GM18907 (cell line): ENCODE data around the gene MARCHF2.
"Not testable (repeated sequence)": the region's sequence is repeated elsewhere in the genome, so short reads cannot be mapped to it uniquely, and the experiment has no call there.

ENCODE experiments used
- ATAC-seq: cut with Tn5 transposase; IDR thresholded peaks from one replicate; pipeline ENCODE4 v1.9.1; 2021; ENCODE audit warnings: mild to moderate bottlenecking, moderate library complexity; ENCODE audit not compliant: unreplicated experiment

MARCHF2 gene, protein sequence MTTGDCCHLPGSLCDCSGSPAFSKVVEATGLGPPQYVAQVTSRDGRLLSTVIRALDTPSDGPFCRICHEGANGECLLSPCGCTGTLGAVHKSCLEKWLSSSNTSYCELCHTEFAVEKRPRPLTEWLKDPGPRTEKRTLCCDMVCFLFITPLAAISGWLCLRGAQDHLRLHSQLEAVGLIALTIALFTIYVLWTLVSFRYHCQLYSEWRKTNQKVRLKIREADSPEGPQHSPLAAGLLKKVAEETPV

DNA sequence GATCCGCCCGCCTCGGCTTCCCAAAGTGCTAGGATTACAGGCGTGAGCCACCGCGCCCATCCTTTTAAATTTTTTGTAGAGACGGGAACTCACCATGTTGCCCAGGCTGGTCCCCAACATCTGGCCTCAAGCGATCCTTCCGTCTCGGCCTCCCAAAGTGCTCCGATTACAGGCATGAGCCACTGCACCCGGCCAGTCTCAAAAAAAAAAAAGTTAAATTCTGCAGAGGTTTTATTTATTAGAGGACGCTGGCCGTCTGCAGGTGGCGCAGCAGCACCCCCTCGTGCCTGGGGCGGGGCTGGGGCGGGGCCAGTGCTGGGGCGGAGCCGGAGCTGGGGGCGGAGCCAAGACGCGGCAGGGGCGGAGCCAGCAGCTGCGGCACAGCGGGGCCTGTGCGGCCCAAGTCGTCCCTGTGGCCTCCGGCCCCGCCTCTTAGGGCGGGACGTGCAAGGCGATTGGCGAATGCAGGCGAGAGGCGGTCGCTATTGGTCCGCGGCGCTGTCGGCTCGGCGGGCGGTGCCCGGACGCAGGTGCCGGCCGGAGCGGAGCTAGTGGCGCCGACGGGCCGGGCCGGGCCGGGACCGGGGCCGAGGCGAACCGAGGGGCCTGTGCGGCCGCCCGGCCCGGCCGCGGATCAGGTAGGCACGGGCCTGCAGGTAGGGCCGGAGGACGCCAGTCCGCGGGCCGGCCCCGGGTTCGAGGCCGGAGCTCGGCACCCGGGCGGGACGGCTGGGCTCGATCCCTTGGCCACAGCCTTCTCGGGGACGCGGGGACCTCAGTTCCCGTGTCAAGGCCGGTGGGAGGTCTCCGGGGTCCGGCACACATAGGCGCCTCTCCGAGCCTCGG, at the start of gene MARCHF2:
Gene MARCHF2 (plus strand): TSS at position 523 of the 846 bp plus-strand sequence. CDS start 8,536 bp downstream, outside the sequence.
- ATAC-seq: peak; percentile 99

DNA sequence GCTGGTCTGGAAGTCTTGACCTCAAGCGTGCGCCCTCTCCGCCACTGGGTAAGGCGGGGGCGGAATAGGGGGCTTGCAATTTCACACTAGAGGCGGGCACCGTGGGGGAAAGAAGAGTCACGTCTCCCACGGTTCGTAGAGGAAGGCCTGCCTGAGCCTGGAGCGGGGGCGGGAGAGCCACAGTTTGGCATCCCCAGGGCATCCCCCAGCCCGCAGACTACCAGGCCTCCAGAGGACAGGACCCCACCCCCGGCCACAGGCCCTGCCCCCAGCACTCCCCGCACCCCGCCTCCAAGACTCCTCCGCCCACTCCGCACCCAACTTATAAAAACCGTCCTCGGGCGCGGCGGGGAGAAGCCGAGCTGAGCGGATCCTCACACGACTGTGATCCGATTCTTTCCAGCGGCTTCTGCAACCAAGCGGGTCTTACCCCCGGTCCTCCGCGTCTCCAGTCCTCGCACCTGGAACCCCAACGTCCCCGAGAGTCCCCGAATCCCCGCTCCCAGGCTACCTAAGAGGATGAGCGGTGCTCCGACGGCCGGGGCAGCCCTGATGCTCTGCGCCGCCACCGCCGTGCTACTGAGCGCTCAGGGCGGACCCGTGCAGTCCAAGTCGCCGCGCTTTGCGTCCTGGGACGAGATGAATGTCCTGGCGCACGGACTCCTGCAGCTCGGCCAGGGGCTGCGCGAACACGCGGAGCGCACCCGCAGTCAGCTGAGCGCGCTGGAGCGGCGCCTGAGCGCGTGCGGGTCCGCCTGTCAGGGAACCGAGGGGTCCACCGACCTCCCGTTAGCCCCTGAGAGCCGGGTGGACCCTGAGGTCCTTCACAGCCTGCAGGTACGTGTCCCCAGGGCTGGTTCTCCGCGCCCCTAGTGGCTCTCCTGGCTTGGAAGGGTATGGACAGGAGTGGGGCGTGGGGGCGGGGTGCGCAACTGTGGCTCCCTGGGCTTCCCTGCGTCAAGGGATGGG, 49.0 kb upstream of the MARCHF2 start, which contains the start of gene ANGPTL4:
Gene ANGPTL4 (plus strand): TSS at position 353 of the 969 bp plus-strand sequence. CDS start 167 bp downstream, at position 520.
- no peak for ATAC-seq

DNA sequence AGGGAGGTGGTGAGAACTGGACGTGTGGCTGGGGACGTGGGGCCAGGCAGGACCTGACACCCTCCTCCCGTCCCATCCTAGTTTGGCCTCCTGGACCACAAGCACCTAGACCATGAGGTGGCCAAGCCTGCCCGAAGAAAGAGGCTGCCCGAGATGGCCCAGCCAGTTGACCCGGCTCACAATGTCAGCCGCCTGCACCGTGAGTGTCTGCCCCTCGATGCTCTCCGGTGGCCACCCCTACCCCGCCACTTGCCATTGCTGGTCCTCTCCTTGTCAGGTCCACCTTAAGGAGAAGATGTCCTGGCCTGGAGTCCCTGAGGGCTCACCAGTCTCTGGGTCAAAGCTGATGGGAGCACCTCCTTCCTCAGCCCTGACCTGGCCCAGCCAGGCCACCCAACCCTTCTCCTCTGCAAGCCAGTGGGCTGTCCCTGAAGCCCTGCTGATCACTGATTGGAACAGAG, 47.0 kb upstream of the MARCHF2 start:
- no peak for ATAC-seq

DNA sequence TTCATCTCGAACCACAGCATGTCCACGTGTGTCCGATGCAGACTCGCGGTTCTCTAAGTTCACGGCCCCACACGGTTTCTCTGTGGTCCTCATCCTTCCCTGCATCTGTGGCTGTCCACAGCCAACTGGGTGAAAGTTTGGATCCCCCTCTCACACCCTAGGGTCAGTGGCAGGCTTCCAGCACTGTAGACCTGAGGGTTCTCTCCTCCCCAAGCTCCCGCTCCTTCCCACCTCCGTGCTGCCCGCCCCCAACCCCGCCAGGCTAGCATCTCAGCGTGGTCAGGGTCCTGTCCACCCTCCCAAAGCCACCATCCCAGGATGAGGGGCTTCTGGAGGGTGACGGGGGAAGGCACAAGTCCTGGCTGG, 46.2 kb upstream of the MARCHF2 start:
- no peak for ATAC-seq

DNA sequence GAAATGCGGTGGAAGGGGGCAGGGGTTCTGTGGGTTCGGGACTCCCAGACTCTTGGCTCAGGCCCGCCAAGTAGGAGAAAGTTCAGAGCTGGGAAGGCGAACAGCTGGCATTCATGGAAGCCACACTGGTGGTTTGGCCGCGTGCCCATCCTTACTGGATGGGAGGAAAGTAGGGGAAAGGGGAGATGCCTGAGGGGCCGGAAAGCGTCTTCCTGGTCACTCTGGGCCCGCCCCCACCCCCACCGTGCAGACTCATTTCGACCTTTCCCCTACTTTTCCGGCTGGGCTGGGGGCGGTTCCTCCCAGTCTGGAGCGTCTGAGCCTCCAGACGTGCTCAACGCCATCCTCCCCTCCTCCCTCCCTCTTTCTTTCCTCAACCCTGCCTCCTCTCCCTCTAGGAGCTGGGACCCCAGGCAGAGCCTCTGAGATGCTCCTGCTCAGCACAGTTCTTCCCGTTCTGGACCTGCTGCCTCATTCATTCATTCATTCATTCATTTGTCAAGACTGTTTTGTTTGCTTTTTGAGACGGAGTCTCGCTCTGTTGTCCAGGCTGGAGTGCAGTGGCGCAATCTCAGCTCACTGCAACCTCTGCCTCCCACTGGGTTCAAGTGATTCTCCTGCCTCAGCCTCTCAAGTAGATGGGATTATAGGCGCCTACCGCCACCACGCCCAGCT, 45.6 kb upstream of the MARCHF2 start:
- no peak for ATAC-seq

DNA sequence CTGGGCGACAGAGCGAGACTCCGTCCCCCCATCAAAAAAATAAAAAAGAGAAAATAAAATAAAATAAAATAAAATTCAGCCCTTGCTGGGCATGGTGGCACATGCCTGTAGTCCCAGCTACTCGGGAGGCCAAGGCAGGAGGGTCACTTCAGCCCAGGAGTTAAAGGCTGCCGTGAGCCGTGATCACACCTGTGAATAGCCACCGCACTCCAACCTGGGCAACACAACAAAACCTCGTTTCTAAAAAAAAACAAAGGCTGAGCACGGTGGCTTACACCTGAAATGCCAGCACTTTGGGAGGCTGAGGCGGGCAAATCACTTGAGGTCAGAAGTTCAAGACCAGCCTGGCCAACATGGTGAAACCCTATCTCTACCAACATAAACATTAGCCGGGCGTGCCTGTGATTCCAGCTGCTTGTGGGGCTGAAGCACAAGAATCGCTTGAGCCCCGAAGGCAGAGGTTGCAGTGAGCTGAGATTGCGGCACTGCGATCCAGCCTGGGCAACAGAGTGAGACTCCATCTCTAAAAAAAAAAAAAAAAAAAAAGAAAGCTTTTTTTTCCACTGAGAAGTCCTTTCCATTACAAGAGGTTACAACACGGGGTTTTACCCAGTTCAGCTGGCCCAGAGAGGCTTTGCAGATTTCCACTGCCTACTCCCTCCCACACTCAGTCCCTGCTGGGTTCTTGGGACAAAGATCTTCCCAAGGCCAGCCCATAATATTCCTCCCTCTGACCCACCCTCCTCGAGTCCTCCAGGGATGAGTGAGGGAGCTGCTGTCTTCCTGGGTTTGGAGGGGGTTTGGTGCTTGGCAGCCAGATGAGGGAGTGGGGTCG, 42.7 kb upstream of the MARCHF2 start:
- no peak for ATAC-seq

DNA sequence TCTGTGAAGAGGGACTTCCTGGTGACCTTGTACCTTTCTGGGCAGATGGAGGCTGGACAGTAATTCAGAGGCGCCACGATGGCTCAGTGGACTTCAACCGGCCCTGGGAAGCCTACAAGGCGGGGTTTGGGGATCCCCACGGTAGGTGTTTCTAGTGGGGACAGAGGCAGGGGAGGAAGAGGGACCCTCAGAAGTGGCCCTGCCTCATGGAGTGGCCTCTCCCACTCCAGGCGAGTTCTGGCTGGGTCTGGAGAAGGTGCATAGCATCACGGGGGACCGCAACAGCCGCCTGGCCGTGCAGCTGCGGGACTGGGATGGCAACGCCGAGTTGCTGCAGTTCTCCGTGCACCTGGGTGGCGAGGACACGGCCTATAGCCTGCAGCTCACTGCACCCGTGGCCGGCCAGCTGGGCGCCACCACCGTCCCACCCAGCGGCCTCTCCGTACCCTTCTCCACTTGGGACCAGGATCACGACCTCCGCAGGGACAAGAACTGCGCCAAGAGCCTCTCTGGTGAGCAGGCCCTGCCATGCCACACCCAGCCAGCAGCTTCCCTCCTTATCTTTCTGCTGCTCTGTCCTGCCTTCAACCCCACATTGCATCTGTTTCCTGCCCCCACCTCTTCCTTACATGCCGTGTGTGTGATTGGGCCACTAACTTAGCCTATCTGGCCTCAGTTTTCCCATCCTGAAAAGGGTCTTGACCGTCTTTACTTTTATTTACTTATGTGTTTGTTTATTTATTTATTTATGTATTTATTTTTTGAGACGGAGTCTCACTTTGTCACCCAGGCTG, 41.9 kb upstream of the MARCHF2 start:
- ATAC-seq: no peak

DNA sequence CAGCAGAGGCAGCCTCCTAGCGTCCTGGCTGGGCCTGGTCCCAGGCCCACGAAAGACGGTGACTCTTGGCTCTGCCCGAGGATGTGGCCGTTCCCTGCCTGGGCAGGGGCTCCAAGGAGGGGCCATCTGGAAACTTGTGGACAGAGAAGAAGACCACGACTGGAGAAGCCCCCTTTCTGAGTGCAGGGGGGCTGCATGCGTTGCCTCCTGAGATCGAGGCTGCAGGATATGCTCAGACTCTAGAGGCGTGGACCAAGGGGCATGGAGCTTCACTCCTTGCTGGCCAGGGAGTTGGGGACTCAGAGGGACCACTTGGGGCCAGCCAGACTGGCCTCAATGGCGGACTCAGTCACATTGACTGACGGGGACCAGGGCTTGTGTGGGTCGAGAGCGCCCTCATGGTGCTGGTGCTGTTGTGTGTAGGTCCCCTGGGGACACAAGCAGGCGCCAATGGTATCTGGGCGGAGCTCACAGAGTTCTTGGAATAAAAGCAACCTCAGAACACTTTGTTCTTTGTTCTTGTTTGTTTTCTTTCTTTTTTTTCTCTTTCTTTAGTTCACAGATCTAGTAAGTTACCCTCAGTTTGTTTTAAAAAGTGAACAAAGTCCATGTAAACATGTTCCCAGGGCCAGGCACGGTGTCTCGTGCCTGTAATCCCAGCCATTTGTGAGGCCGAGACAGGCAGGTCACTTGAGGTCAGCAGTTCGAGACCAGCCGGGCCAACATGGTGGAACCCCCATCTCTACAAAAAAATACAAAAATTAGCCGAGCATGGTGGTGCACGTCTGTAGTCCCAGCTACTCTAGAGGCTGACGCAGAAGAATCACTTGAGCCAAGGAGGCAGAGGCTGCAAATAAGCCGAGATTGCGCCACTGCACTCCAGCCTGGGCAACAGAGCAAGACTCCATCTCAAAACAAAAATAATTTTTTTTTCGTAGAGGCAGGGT, 39.0 kb upstream of the MARCHF2 start:
- no peak for ATAC-seq

DNA sequence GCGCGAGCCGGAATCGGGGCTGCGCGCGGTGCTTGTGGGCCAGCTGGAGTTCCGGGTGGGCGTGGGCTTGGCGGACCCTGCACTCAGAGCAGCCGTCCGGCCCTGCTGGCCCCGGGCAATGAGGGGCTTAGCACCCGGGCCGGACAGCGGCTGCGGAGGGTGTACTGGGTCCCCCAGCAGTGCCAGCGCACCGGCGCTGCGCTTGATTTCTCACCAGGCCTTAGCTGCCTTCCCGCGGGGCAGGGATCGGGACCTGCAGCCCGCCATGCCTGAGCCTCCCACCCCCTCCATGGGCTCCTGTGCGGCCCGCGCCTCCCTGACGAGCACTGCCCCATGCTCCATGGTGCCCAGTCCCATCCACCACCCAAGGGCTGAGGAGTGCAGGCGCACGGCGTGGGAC, 37.3 kb upstream of the MARCHF2 start:
- not testable (repeated sequence) for ATAC-seq

DNA sequence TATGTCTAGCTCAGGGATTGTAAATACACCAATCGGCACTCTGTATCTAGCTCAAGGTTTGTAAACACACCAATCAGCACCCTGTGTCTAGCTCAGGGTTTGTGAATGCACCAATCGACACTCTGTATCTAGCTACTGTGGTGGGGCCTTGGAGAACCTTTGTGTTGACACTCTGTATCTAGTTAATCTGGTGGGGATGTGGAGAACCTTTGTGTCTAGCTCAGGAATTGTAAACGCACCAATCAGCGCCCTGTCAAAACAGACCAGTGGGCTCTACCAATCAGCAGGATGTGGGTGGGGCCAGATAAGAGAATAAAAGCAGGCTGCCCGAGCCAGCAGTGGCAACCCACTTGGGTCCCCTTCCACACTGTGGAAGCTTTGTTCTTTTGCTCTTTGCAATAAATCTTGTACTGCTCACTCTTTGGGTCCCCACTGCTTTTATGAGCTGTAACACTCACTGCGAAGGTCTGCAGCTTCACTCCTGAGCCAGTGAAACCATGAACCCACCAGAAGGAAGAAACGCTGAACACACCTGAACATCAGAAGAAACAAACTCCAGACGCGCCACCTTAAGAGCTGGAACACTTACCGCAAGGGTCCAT, 36.6 kb upstream of the MARCHF2 start:
- ATAC-seq: not testable (repeated sequence)

DNA sequence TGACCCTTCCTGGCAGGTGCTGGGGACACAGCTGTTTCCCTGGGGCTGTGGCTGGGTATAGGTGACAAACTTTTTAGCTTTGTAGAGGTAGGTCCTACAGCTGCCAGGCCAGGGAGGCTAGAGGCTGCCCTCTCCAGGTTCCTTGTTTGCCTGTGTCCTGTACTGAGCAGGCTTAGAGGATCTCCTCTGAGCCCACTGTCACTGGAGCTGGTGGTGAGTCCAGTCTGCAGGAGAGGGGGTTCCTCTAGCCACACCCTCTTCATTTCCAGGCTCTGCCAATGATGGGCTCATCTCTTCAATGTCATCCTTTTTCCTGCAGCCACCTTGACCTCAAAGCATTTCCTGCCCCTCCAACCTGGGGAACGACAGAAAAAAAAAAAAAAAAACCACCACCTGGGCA, 35.5 kb upstream of the MARCHF2 start:
- ATAC-seq: no peak

DNA sequence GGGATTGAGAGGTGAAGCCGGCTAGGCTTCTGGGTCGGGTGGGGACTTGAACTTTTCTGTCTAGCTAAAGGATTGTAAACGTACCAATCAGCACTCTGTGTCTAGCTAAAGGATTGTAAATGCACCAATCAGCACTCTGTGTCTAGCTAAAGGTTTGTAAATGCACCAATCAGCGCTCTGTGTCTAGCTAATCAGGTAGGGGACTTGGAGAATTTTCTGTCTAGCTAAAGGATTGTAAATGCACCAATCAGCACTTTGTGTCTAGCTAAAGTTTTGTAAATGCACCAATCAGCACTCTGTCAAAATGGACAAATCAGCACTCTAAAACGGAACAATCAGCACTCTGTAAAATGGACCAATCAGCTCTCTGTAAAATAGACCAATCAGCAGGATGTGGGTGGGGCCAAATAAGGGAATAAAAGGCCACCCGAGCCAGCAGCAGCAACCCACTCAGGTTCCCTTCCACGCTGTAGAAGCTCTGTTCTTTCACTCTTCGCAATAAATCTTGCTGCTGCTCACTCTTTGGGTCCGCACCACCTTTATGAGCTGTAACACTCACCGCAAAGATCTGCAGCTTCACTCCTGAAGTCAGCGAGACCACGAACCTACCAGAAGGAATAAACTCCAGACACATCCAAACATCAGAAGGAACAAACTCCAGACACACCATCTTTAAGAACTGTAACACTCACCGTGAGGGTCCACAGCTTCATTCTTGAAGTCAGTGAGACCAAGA, 33.8 kb upstream of the MARCHF2 start:
- ATAC-seq: not testable (repeated sequence)

DNA sequence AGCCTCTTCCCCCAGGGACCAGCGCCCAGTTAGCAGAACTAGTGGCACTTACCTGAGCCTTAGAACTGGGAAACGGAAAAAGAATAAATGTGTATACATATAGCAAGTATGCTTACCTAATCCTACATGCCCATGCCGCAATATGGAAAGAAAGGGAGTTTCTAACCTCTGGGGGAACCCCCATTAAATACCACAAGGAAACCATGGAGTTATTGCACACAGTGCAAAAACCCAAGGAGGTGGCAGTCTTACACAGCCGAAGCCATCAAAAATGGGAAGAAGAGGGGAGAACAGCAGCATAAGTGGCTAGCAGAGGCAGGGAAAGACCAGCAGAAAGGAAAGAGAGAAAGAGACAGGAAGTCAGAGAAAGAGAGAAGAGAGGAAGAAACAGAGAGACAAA, 28.5 kb upstream of the MARCHF2 start:
- not testable (repeated sequence) for ATAC-seq

DNA sequence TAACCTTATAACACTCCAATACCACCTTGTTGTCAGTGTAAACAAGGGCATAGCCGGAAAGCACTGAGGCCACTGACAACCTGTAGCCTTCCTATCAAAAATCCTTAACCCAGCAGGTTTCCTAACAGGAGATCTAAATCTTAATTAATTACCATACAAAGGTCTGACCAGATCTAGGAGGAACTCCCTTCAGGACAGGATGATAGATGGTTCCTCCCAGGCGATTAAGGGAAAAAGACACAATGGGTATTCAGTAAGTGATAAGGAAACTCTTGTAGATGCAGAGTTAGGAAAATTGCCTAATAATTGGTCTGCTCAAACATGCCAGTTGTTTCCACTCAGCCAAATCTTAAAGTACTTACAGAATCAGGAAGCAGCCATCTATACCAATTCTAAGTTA, 28.0 kb upstream of the MARCHF2 start:
- ATAC-seq: not testable (repeated sequence)

DNA sequence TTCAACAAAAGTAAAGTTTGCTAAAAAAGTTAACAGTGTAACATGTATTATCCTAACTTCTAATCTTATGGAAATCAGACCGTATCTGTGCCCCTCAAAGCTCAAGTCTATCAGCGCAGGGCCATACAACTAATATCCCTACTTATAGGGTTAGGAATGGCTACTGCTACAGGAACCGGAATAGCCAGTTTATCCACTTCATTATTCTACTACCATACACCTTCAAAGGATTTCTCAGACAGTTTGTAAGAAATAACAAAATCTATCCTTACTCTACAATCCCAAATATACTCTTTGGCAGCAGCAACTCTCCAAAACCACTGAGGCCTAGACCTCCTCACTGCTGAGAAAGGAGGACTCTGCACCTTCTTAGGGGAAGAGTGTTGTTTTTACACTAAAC, 27.5 kb upstream of the MARCHF2 start:
- not testable (repeated sequence) for ATAC-seq

DNA sequence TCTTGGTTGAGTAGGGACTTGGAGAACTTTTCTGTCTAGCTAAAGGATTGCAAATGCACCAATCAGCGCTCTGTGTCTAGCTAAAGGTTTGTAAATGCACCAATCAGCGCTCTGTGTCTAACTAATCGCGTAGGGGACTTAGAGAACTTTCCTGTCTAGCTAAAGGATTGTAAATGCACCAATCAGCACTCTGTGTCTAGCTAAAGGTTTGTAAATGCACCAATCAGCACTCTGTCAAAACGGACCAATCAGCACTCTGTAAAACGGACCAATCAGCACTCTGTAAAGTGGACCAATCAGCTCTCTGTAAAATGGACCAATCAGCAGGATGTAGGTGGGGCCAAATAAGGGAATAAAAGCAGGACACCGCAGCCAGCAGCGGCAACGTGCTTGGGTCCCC, 26.7 kb upstream of the MARCHF2 start:
- not testable (repeated sequence) for ATAC-seq
